Right cardiac atrium (tissue), 5 donors: ENCODE measurements around the gene EHMT1. TPM values are rescaled to one million over a fixed set of nuclear protein-coding genes. Genes with fewer than 3 reads are reported as not detected.
"Not testable (repeated sequence)": the region's sequence is repeated elsewhere in the genome, so short reads cannot be mapped to it uniquely, and the experiment has no call there.

Source experiments
- ATAC-seq, 2 donors: fragments of 200-7000 bp; cut with Tn5 transposase; one replicate each; pipeline versions ENCODE4 v1.8.0 to v1.9.1; 2020; ENCODE audit warnings: moderate library complexity in 2 of 2, mild to moderate bottlenecking in 1 of 2
- DNase-seq, 3 donors: peaks; one replicate each; pipeline ENCODE4 v3.0.0-alpha.2; 2020
- H3K27ac ChIP-seq: one replicate; pipeline ENCODE4 v1.5.1; 2013; ENCODE audit warnings: mild to moderate bottlenecking, low read length, control low read depth, moderate library complexity
- H3K27me3 ChIP-seq: one replicate; pipeline ENCODE4 v1.6.1; 2013; ENCODE audit not compliant: control insufficient read depth, insufficient read depth
- H3K4me1 ChIP-seq: one replicate; pipeline ENCODE4 v1.6.1; 2013; ENCODE audit warnings: low read length; ENCODE audit not compliant: control insufficient read depth, insufficient read depth
- H3K4me3 ChIP-seq: one replicate; pipeline ENCODE4 v1.5.1; 2013; ENCODE audit warnings: low read length, control low read depth
- H3K9me3 ChIP-seq: one replicate; pipeline ENCODE4 v1.6.1; 2013; ENCODE audit warnings: low read length; ENCODE audit not compliant: control insufficient read depth
- WGBS: extraction: QIAGEN DNeasy Blood & Tissue Kit; methylation state at CpG from one replicate; pipeline ENCODE4 v1.1.7; 2013; 5-methylcytosine and 5-hydroxymethylcytosine counted together
- intact Hi-C, 4 donors: fragments of 100-400 bp; cut with DNase I; formaldehyde crosslinking; loops; one replicate each; pipeline versions ENCODE4 v1.11.0 to v1.14.0; 2022 to 2023
- polyA plus RNA-seq: library from polyadenylated mRNA; stranded (reverse); fragments of 200-250 nt; gene quantifications from one replicate; pipeline ENCODE4 v1.2.3, GENCODE V29; 2013
- total RNA-seq, 4 donors: library from RNA; stranded (reverse); fragmentation: NEBNext Ultra II Directional; extraction: Animal tissue kit (Norgen Biotek cat#: 25700); gene quantifications; one replicate each; pipeline ENCODE4 v1.2.1, GENCODE V29; 2021
- donor health status: healthy with polysubstance abuse.
- donor health status: DM: no; HTN: yes; CAD: no.
- donor health status: DM: no; HTN: no; CAD: no.
- donor health status: DM: no; HTN: yes; CAD: no; lungs with severe emphysema.
- donor health status: DM: yes; HTN: yes; CAD: no.

Gene EHMT1
- total and polyA plus RNA-seq, 5 donors = 23.3 to 38.6 (median 36.0) TPM

DNA sequence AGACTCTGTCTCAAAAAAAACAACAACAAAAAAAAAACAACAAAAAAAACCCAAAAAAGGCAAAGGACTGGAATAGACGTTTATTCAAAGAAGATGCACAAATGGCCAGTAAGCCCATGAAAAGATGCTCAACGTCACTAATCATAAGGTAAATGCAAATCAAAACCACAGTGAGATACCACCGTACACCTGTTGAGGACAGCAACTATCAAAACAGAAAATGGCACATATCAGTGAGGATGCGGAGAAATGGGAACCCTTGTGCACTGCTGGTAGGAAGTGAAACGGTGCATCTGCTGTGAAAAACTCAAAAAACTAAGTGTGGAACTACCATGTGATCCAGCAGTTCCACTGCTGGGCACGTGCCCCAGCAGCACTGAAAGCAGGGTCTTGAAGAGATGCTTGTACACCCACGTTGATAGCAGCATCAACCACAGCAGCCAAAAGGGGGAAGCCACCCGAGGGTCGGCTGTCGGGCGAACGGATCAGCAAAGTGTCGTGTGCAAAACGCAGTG lies 119.4 kb downstream of the EHMT1 start:
- H3K4me3 ChIP-seq, H3K9me3 ChIP-seq, H3K4me1 ChIP-seq, DNase-seq, intact Hi-C loops, H3K27ac ChIP-seq, H3K27me3 ChIP-seq, ATAC-seq: not testable (repeated sequence)
- WGBS = 92% methylated on average over 6 of the region's 14 CpGs

DNA sequence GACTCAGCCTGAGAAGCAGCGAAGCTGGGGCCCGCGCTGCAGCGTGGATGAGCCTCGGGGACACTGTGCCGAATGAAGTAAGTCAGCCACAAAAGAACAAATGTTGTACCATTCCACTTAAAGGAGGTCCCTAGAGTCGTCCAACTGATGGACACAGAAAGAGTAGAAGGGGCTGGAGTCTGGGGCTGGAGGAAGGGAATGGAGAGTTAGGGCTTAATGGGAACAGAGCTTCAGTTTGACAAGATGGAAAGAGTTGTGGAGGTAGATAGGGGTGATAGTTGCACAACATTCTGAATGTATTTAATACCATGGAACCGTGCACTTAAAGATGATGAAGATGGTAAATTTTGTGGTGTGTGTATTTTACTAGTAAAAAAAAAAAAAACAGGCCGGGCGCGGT lies 119.9 kb downstream of the EHMT1 start:
- Histone ChIP-seq H3K4me3 (no peak overlapping the region), H3K27ac (no peak overlapping the region), H3K4me1 (peaks cover 4% of the 10 kb centered on the region), H3K27me3 (no peaks in the 10 kb centered on the region), H3K9me3 (no peaks in the 10 kb centered on the region)
- DNase-seq (no peak), ATAC-seq (no peak)
- 96% methylated on average over 10 of the region's 11 CpGs for WGBS
- intact Hi-C loops = no loop called here

DNA sequence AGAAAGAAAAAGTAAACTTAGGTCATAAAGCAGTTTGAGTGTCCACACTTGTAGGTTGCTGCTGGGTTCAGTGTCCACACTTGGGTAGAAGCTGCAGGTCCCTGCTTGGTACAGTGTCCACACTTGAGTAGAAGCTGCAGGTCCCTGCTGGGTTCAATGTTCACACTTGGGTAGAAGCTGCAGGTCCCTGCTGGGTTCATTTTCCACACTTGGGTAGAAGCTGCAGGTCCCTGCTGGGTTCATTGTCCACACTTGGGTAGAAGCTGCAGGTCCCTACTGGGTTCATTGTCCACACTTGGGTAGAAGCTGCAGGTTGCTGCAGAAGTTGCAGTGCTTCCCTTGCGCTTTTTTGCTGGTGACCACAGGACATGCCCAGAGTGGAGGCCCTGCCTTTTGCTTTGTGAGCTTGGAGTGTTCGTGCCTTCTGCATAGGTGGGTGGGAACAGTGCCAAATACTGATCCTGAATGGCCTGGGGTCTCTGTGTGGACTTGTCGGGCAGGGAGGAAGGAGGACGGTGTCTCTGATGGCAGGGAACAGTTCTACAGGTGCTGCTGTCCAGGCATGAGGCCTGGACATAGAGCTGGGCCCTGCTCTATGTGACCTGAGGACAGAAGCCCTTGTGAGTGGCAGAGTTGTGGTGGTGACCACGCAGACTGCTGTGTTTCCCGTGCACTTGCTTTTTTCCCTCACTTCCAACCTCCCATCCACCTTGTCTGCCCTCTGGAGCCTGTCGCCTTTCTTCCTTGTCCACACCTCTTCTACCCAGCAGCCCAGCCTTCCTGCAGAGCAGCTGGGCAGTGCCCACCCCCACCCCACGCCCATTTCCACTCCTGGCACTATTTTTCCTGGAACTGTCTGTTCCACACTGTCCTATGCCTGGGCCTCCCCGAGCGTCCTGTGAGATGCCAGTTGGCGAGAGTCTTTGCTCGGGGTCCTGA lies 120.8 kb downstream of the EHMT1 start:
- H3K9me3 ChIP-seq = no peaks in the 10 kb centered on the region
- H3K27me3 ChIP-seq = no peaks in the 10 kb centered on the region
- no peak overlapping the region for H3K27ac ChIP-seq
- peaks cover 4% of the 10 kb centered on the region for H3K4me1 ChIP-seq
- ATAC-seq = peak in 1 of 2 donors; percentile 17
- H3K4me3 ChIP-seq = no peak overlapping the region
- DNase-seq = peak in 1 of 3 donors; percentile 17
- intact Hi-C loops = no loop called here
- 72% methylated on average over 12 of the region's 12 CpGs for WGBS

DNA sequence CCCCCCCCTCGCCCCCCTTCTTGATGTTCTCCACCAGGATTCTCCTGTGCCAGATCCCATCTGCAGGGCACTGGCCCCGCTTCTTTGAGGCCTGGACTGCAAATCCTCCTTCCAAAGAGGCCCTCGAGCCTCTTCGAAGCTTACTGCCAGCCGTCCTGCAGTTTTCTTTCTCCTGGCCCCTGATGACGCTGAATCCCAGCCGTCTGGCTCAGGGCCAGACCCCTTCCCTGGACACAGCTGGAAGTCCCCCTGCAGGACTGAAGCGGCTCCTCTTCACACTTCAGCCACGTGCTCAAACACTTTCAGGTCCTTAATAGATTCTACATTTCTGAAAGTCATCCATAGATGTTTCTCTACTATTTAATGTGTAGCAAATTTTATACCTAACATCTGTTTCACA lies 121.5 kb downstream of the EHMT1 start:
- DNase-seq (peak; percentile 55 to 84 (median 83)), ATAC-seq (peak; percentile 26 to 42)
- H3K4me3 ChIP-seq = no peak overlapping the region
- 32% methylated on average over 9 of the region's 9 CpGs for WGBS
- peaks cover 4% of the 10 kb centered on the region for H3K4me1 ChIP-seq
- no peak overlapping the region for H3K27ac ChIP-seq
- no peaks in the 10 kb centered on the region for H3K27me3 ChIP-seq
- intact Hi-C loops = no loop called here
- no peaks in the 10 kb centered on the region for H3K9me3 ChIP-seq

DNA sequence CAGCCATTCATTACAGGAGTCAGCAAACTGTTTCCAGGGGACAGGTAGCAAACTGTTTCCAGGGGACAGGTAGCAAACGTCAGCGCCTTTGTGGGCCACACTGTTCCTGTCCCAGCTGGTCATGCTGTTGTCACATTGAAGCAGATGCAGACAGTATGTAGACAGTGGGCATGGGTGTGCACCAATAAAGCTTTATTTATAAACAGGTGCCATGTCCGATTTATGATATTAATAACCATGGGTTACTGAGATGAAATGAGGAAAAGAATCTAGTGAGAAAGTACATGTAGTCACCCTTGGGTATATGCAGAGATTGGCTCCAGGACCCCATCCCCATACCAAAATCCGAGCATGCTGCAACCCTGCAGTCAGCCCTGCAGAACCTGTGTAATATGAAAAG lies 122.5 kb downstream of the EHMT1 start:
- Histone ChIP-seq H3K4me1 (peaks cover 4% of the 10 kb centered on the region), H3K4me3 (no peak overlapping the region), H3K27me3 (no peaks in the 10 kb centered on the region), H3K27ac (no peak overlapping the region), H3K9me3 (no peaks in the 10 kb centered on the region)
- WGBS = 95% methylated on average over 4 of the region's 4 CpGs
- ATAC-seq = no peak
- no peak for DNase-seq
- intact Hi-C loops = no loop called here

DNA sequence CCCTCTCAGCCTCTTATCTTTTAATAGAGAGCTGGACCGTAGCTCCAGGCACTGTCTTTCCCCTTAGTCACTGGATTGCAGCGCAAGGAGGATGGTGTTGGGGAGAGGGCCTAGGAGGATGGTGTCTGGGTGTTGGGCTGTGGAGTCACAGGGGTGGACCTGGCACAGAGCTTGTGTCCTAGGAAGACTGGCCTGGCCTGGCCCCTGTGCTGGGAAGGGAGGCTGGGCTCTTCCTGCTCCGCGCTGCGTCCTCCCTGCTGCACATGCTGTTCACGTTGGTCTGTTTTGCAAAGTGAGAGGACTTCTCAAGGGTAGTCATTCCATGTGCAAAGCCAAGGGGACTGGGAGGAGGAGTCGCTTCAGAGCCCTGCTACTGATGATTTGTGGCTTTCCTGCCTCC lies 123.9 kb downstream of the EHMT1 start:
- H3K4me1 ChIP-seq = peaks cover 4% of the 10 kb centered on the region
- H3K27ac ChIP-seq = no peak overlapping the region
- H3K27me3 ChIP-seq = no peaks in the 10 kb centered on the region
- H3K4me3 ChIP-seq = no peak overlapping the region
- intact Hi-C loops = no loop called here
- H3K9me3 ChIP-seq = no peaks in the 10 kb centered on the region
- 71% methylated on average over 7 of the region's 7 CpGs for WGBS
- peak in 1 of 3 donors; percentile 62 for DNase-seq
- ATAC-seq = peak; percentile 57 to 78

DNA sequence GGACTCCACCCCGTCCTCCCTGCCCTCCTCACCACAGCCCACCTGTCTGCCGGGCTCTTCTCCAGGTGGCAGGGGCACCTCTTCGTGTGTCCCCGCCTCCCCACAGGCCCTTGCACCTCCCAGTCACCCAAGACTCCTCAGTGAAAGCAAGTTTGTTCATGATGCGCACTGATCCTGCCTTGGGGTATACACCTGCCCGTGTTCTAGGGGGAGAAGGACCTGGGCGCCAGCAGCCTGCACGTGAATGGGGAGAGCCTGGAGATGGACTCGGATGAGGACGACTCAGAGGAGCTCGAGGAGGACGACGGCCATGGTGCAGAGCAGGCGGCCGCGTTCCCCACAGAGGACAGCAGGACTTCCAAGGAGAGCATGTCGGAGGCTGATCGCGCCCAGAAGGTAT lies 124.9 kb downstream of the EHMT1 start:
- no peak overlapping the region for H3K4me3 ChIP-seq
- H3K9me3 ChIP-seq = no peaks in the 10 kb centered on the region
- H3K27me3 ChIP-seq = no peaks in the 10 kb centered on the region
- peaks cover 4% of the 10 kb centered on the region for H3K4me1 ChIP-seq
- no peak for ATAC-seq
- peak in 1 of 3 donors; percentile 37 for DNase-seq
- no peak overlapping the region for H3K27ac ChIP-seq
- 94% methylated on average over 19 of the region's 19 CpGs for WGBS
- intact Hi-C loops = no loop called here

DNA sequence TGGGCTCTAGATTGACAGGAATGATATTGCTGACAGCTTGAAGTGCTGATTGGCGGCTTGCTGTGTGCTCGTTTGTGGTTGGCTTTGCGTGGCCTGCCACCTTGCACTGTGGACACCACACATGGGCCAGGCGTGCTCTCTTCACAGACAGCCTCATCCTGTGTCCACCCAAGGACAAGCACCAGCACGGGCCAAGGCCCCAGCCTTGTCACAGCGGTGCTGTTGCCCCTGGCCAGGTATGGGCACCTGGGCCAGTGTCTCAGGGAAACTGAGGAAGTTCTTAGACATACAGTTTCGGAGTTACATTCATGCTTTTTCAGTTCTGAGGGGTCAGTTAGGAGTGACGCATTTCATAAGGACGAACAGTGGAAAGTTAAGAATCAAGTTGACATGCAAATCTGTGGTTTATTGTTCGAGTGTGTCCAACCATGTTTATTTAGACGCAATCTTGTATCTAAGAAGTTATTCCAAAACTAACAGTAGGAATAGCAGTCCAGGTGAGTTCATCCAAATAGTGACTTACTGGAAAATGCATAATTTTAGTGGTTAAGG lies 125.9 kb downstream of the EHMT1 start:
- Histone ChIP-seq H3K27me3 (no peaks in the 10 kb centered on the region), H3K4me3 (no peak overlapping the region), H3K9me3 (no peaks in the 10 kb centered on the region), H3K4me1 (peaks cover 4% of the 10 kb centered on the region), H3K27ac (no peak overlapping the region)
- intact Hi-C loops = no loop called here
- 85% methylated on average over 11 of the region's 11 CpGs for WGBS
- peak in 1 of 2 donors; percentile 8 for ATAC-seq
- no peak for DNase-seq

DNA sequence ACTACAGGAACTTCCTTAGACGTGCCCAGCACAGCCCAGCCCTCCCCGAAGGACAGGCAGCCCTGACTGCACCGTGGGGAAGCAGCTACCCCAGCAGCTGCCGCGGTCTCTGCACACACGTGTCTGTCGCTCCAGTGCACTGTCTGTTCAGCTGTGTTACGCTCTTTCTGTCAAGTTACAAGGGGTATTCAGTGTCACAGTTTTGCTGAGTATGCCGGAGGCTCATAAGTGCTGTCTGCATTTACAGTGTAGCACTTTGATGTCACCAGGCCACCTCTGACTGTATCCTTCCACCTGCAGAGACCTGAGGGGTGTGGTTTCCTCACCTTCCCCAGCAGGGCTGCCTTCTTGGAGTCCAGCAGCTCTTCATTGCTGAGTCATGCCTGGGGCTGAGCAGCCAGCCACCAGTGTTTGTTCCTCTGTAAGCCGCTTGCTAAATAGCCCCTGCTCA lies 126.8 kb downstream of the EHMT1 start:
- ATAC-seq (no peak), DNase-seq (no peak)
- Histone ChIP-seq H3K4me1 (no peaks in the 10 kb centered on the region), H3K27me3 (no peaks in the 10 kb centered on the region), H3K4me3 (no peak overlapping the region), H3K9me3 (no peaks in the 10 kb centered on the region), H3K27ac (no peak overlapping the region)
- intact Hi-C loops = no loop called here
- 77% methylated on average over 10 of the region's 10 CpGs for WGBS

DNA sequence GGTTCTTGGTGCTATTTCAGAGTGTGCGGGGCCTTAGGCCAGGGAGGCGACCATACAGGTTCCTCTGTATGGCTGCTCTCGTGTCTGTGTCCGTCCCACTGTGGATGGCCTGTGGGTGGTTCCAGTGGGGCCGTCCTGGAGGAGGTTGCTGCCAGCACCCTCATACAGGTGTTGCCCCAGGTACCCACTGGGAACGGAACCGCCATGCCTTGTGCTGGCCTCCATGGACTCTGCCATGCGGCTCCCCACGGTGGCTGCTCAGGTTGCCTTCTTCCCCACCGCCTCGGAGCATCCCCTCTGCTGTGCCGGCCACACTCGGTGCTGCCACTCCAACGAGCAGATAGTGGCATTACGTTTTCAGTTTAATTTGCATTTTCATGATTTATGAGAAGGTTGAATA lies 129.5 kb downstream of the EHMT1 start:
- Histone ChIP-seq H3K4me1 (no peaks in the 10 kb centered on the region), H3K27ac (no peak overlapping the region), H3K27me3 (no peaks in the 10 kb centered on the region), H3K9me3 (no peaks in the 10 kb centered on the region), H3K4me3 (no peak overlapping the region)
- ATAC-seq = no peak
- WGBS = 94% methylated on average over 15 of the region's 15 CpGs
- intact Hi-C loops = no loop called here
- peak in 1 of 3 donors; percentile 49 for DNase-seq

DNA sequence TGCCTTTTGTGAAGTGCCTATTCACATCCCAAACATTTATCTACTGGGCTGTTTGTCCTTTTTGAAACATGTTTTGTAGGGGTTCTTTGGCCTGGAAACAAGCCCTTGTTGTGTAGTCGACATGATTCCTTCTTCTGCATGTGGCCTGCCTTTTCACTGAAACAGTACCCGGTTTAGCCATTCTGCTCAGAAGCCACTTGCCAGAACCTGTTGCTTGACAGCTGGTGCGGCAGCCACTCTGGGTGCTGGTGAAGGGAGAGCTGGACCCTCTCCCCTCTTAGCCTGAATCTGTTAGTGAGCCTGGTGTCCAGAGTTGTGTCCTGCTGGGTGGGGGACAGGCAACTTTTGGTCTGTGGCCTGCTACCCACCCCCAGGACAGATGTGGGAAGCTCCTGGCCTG lies 129.9 kb downstream of the EHMT1 start:
- 86% methylated on average over 3 of the region's 3 CpGs for WGBS
- Histone ChIP-seq H3K9me3 (no peaks in the 10 kb centered on the region), H3K27ac (no peak overlapping the region), H3K27me3 (no peaks in the 10 kb centered on the region), H3K4me3 (no peak overlapping the region), H3K4me1 (no peaks in the 10 kb centered on the region)
- intact Hi-C loops = no loop called here
- no peak for ATAC-seq
- no peak for DNase-seq
